DMS153 (cell line): Measurements from ENCODE around the gene CACTIN.

Experiments used
- DNase-seq: peaks from one replicate; lab custom pipeline; 2025; lab: John Stamatoyannopoulos, UW

The CACTIN gene

GRCh38 chr19:3563709-3564524, 62.7 kb downstream of the CACTIN start:
- no peak for DNase-seq
